T-cell (primary cell): ENCODE results near the gene SETDB2. TPM values are rescaled to one million over a fixed set of nuclear protein-coding genes. Genes with fewer than 3 reads are reported as not detected.

ENCODE experiments used
- ATAC-seq, 4 experiments: fragments of 200-7000 bp in 3 of 4; fragments of 150-1000 bp in 1 of 4; cut with Tn5 transposase; replicated peaks in 1 of 4; 1 replicate in 3 of 4; 2 replicates in 1 of 4; pipeline ENCODE4 v1.10.0; 2021; ENCODE audit warnings: moderate library complexity in 3 of 4, mild to moderate bottlenecking in 2 of 4, moderate number of reproducible peaks in 1 of 4
- CTCF ChIA-PET, 2 donors: fragments of 300-600 bp; sonication (Branson Sonifier 250); formaldehyde crosslinking; loops; one replicate each; lab custom pipeline; 2022; ENCODE audit warnings: antibody characterized with exemption in 2 of 2; lab: Charles Lee
- POLR2A ChIA-PET, 2 donors: fragments of 300-600 bp; sonication (Branson Sonifier 250); formaldehyde crosslinking; loops; one replicate each; lab custom pipeline; 2022; ENCODE audit warnings: antibody characterized with exemption in 2 of 2; lab: Charles Lee
- DNase-seq, 35 experiments: peaks; one replicate each; pipeline versions ENCODE4 v3.0.0 to v3.0.0-alpha.2; 2013 to 2023
- H3K27ac ChIP-seq: one replicate; pipeline ENCODE4 v1.5.1; 2013; ENCODE audit warnings: low read length
- H3K27me3 ChIP-seq, 2 experiments: replicated peaks in 1 of 2; 1 replicate in 1 of 2; 2 replicates in 1 of 2; pipeline versions ENCODE4 v1.6.1 to v1.7.0; 2013; ENCODE audit warnings: low read length in 1 of 2, mixed read lengths in 1 of 2; ENCODE audit not compliant: control insufficient read depth in 2 of 2, insufficient read depth in 2 of 2; ENCODE audit errors: extremely low read depth in 1 of 2
- H3K36me3 ChIP-seq, 2 donors: 1 replicate in 1 of 2; 2 replicates in 1 of 2; pipeline versions ENCODE4 v1.6.1 to v1.7.0; 2013; ENCODE audit warnings: low read length in 1 of 2; ENCODE audit not compliant: control insufficient read depth in 2 of 2, insufficient read depth in 1 of 2; ENCODE audit errors: extremely low read depth in 1 of 2
- H3K4me1 ChIP-seq, 2 experiments: 1 replicate in 1 of 2; 2 replicates in 1 of 2; pipeline versions ENCODE4 v1.6.1 to v1.7.0; 2013; ENCODE audit warnings: low read length in 2 of 2, mixed read lengths in 1 of 2; ENCODE audit not compliant: insufficient read depth in 2 of 2, control insufficient read depth in 1 of 2; ENCODE audit errors: extremely low read depth in 1 of 2
- H3K4me3 ChIP-seq, 2 donors: 1 replicate in 1 of 2; 2 replicates in 1 of 2; pipeline versions ENCODE4 v1.5.1 to v1.7.0; 2013; ENCODE audit warnings: mild to moderate bottlenecking in 2 of 2, low read length in 1 of 2, moderate library complexity in 1 of 2; ENCODE audit not compliant: control insufficient read depth in 1 of 2; ENCODE audit errors: extremely low read depth in 1 of 2
- H3K9me3 ChIP-seq: 2 replicates; pipeline ENCODE4 v1.7.0; 2013
- H3K27ac Mint-ChIP-seq, 2 donors: one replicate each; pipeline ENCODE4 v1.8.0; 2020 to 2021; ENCODE audit warnings: mild to moderate bottlenecking in 2 of 2, mixed read lengths in 2 of 2
- H3K27me3 Mint-ChIP-seq, 2 donors: one replicate each; pipeline ENCODE4 v1.8.0; 2021 to 2022; ENCODE audit warnings: mixed read lengths in 2 of 2
- H3K36me3 Mint-ChIP-seq: one replicate; pipeline ENCODE4 v1.8.0; 2021; ENCODE audit warnings: mixed read lengths
- H3K4me1 Mint-ChIP-seq, 3 donors: one replicate each; pipeline ENCODE4 v1.8.0; 2020 to 2022; ENCODE audit warnings: mixed read lengths in 3 of 3, mild to moderate bottlenecking in 1 of 3
- H3K4me3 Mint-ChIP-seq, 3 donors: one replicate each; pipeline ENCODE4 v1.8.0; 2020 to 2022; ENCODE audit warnings: mild to moderate bottlenecking in 3 of 3, mixed read lengths in 3 of 3, moderate library complexity in 3 of 3
- H3K9me3 Mint-ChIP-seq, 3 donors: one replicate each; pipeline ENCODE4 v1.8.0; 2020 to 2022; ENCODE audit warnings: mixed read lengths in 3 of 3
- WGBS: methylation state at CpG from one replicate; pipeline ENCODE4 v1.1.5; 2013; ENCODE audit warnings: missing lambda C conversion rate; ENCODE audit not compliant: insufficient coverage; 5-methylcytosine and 5-hydroxymethylcytosine counted together
- total RNA-seq, 35 experiments: library from RNA in 6 of 35; stranded (reverse) in 6 of 35; fragments of 120-200 nt in 1 of 35; gene quantifications; one replicate each; pipeline versions ENCODE4 v1.2.1 to v1.2.4 and lab custom pipeline; 2013 to 2026

The SETDB2 gene
- total RNA-seq, 5 donors from 2014 or later (not counting 1 experiment from before 2014, with no cell fraction given): 20.0 to 22.2 (median 21.1) TPM

DNA sequence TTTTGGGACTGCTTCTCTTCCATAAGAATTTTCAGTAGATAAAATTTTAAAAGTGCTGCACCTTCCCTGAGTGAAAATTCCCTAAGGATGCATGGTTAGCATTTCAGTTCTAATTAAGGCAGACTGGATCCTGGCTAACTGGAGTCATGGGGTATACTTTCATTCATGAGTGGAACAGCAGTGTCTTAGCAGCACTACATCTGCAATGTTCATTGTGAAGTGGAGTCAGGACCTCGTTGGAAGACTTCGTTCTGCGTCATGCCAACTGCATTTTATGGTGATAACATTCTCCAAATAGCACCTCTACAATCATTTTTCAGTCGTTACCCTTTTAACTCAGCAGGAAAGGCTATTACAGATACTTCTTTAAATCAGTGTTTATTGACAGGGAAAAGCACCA is 77.2 kb downstream of the SETDB2 start:
- Mint-ChIP-seq H3K4me3 (no peak overlapping the region), H3K27ac (peak overlapping the region in 1 of 2 donors; percentile 58), H3K9me3 (no peaks in the 10 kb centered on the region), H3K36me3 (peaks cover 39% of the 10 kb centered on the region), H3K27me3 (no peaks in the 10 kb centered on the region), H3K4me1 (peaks cover 7 to 13% (median 9%) of the 10 kb centered on the region in 3 donors)
- ChIA-PET POLR2A (no interaction called here), CTCF (interaction anchor here in 1 of 2 donors (0.6 kb wide), 1 partner anchor 55 kb away, joined by 3 read pairs; no protein-coding TSS in a partner anchor)
- ATAC-seq: no peak
- Histone ChIP-seq H3K36me3 (peaks cover 0 to 53% of the 10 kb centered on the region in 2 donors), H3K27ac (no peak overlapping the region), H3K4me3 (no peak overlapping the region), H3K27me3 (no peaks in the 10 kb centered on the region), H3K9me3 (no peaks in the 10 kb centered on the region), H3K4me1 (no peaks in the 10 kb centered on the region)
- WGBS: no CpG with 5 or more reads among the region's 4 CpGs
- no peak for DNase-seq

DNA sequence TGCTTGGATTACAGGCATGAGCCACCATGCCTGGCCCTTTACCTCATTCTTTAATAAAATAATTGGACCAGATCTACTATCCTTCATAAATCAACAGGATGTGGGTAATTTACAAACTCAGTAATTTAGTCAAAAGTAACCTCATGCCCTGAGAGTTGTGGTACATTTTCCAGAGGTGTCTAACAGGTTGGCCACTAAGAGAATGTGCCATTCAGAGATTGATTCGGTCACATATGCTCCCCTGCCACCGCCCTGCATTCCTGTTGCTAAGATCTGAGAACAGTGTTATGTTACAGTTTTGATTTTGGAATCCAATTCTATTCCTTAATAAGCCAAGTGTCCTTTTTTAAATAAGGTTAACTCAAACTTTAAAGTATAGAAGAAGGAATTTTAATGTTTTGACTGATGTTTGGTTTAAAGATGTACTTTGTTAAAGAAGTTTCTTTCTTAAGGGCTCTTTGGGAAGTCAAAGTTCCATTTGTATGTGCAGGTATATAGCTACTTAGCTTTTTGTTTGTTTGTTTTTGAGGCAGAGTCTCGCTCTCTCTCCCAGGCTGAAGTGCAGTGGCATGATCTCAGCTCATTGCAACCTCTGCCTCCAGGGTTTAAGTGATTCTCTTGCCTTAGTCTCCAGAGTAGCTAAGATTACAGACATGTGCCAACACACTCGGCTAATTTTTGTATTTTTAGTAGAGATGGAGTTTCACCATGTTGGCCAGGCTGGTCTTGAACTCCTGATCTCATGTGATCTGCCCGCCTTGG is 80.8 kb downstream of the SETDB2 start:
- no peaks in the 10 kb centered on the region for H3K27me3 ChIP-seq
- no peak overlapping the region for H3K27ac ChIP-seq
- no peak overlapping the region for H3K4me3 ChIP-seq
- H3K9me3 ChIP-seq: no peaks in the 10 kb centered on the region
- Mint-ChIP-seq H3K27me3 (no peaks in the 10 kb centered on the region), H3K27ac (peak overlapping the region; percentile 8 to 69), H3K36me3 (peaks cover 40% of the 10 kb centered on the region), H3K9me3 (no peaks in the 10 kb centered on the region), H3K4me1 (peaks cover 4 to 8% (median 7%) of the 10 kb centered on the region in 3 donors), H3K4me3 (no peak overlapping the region)
- CTCF ChIA-PET: no interaction called here
- WGBS: 80% methylated on average over 2 of the region's 5 CpGs
- POLR2A ChIA-PET: interaction anchor here in 1 of 2 donors (0.6 to 0.7 kb wide), 3 partner anchors 7 to 1027 kb away, joined by 3 to 5 read pairs (median 4); no protein-coding TSS in a partner anchor
- no peaks in the 10 kb centered on the region for H3K4me1 ChIP-seq
- DNase-seq (no peak), ATAC-seq (no peak)
- H3K36me3 ChIP-seq: peaks cover 0 to 42% of the 10 kb centered on the region in 2 donors

DNA sequence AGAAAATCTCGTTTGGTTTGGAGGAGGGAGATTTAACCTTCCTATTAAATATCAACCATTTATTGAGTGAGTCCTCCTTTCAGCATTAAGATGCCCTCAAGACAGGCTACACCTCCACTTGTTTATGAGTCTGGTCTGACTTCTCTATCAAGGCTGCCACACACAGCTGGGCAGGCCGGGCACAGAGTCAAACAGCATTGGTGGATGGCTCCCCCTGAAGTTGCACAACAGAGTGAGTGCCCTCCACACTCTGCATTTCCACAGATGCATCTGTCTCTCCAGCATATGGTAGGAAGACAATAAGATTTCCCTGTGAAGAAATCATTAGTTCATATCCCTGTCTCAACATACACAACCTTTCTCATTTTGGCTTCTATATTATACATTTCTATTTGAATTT is 83.0 kb downstream of the SETDB2 start:
- Histone ChIP-seq H3K27ac (no peak overlapping the region), H3K4me3 (no peak overlapping the region), H3K9me3 (no peaks in the 10 kb centered on the region), H3K36me3 (peaks cover 0 to 31% of the 10 kb centered on the region in 2 donors), H3K4me1 (no peaks in the 10 kb centered on the region), H3K27me3 (no peaks in the 10 kb centered on the region)
- H3K27me3 Mint-ChIP-seq: no peaks in the 10 kb centered on the region
- peaks cover 7 to 18% (median 9%) of the 10 kb centered on the region in 3 donors for H3K4me1 Mint-ChIP-seq
- ATAC-seq (no peak), DNase-seq (no peak)
- WGBS: no CpG with 5 or more reads among the region's 2 CpGs
- peaks cover 44% of the 10 kb centered on the region for H3K36me3 Mint-ChIP-seq
- ChIA-PET CTCF (no interaction called here), POLR2A (interaction anchor here in 1 of 2 donors (0.5 kb wide), 1 partner anchor 16 kb away, joined by 3 read pairs; no protein-coding TSS in a partner anchor)
- H3K27ac Mint-ChIP-seq: peak overlapping the region; percentile 36 to 74
- no peak overlapping the region for H3K4me3 Mint-ChIP-seq
- no peaks in the 10 kb centered on the region for H3K9me3 Mint-ChIP-seq

DNA sequence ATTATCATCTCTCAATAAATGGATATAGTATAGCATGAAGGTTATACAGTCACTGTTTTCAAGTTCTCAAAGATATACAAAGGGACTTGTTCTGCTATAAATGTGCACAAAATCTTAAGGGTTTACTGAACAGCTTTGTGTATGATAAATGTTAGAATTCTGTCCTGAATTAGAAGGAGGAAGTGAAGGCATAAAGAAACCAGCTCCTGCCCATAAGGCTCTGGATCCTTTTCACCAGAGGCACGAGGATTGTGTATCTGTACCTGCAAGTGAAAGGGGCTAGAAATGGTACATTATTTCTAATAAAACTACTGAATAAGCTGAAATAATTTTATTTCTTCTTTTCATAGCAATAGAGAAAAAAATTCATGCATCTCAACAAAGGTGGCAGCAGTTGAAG is 84.1 kb downstream of the SETDB2 start:
- no peaks in the 10 kb centered on the region for H3K27me3 Mint-ChIP-seq
- peaks cover 5 to 22% (median 11%) of the 10 kb centered on the region in 3 donors for H3K4me1 Mint-ChIP-seq
- H3K36me3 Mint-ChIP-seq: peaks cover 45% of the 10 kb centered on the region
- H3K9me3 Mint-ChIP-seq: no peaks in the 10 kb centered on the region
- POLR2A ChIA-PET: no interaction called here
- H3K27ac Mint-ChIP-seq: peak overlapping the region; percentile 7 to 72
- DNase-seq (no peak), ATAC-seq (no peak)
- Histone ChIP-seq H3K27me3 (no peaks in the 10 kb centered on the region), H3K27ac (no peak overlapping the region), H3K4me3 (no peak overlapping the region), H3K9me3 (no peaks in the 10 kb centered on the region), H3K36me3 (peaks cover 0 to 29% of the 10 kb centered on the region in 2 donors), H3K4me1 (no peaks in the 10 kb centered on the region)
- no CpG with 5 or more reads among the region's 1 CpG for WGBS
- H3K4me3 Mint-ChIP-seq: no peak overlapping the region
- CTCF ChIA-PET: no interaction called here

DNA sequence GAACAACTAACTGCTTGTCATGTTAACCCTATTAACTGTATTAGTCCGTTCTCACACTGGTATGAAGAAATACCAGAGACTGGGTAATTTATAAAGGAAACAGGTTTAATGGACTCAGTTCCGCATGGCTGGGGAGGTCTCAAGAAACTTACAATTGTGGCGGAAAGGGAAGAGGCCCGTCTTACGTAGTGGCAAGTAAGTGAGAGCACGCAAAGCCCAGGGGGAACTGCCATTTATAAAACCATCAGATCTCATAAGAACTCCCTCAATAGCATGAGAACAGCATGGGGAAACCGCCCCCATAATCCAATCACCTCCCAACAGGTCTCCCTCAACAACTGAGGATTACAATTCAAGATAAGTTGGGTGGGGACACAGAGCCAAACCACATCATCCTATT is 86.4 kb downstream of the SETDB2 start:
- no peak overlapping the region for H3K4me3 Mint-ChIP-seq
- Histone ChIP-seq H3K9me3 (no peaks in the 10 kb centered on the region), H3K27ac (no peak overlapping the region), H3K4me1 (no peaks in the 10 kb centered on the region), H3K27me3 (no peaks in the 10 kb centered on the region), H3K4me3 (no peak overlapping the region), H3K36me3 (peaks cover 0 to 34% of the 10 kb centered on the region in 2 donors)
- POLR2A ChIA-PET: no interaction called here
- peaks cover 57% of the 10 kb centered on the region for H3K36me3 Mint-ChIP-seq
- no peak for DNase-seq
- peaks cover 5 to 24% (median 11%) of the 10 kb centered on the region in 3 donors for H3K4me1 Mint-ChIP-seq
- no peaks in the 10 kb centered on the region for H3K27me3 Mint-ChIP-seq
- H3K9me3 Mint-ChIP-seq: no peaks in the 10 kb centered on the region
- ATAC-seq: no peak
- WGBS: no CpG with 5 or more reads among the region's 7 CpGs
- CTCF ChIA-PET: no interaction called here
- H3K27ac Mint-ChIP-seq: peak overlapping the region; percentile 31 to 48

DNA sequence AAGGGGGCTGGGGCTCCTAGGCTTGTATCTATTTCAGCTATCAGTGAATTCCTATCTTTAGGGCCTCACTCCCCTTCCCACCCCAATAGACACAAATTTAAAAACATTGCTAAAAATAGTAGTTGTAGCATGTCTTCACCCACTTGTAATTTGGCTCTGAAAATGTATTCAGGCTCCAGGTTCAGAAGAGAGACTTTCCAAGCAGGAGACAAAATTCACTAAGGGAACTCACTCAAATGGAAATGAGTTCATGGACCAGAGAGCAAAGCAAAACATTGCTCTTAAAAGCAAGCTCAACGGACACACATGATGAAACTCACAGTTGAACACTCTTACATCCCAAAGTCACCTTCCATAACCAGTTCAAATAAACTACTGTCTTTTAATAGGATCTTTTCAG is 88.5 kb downstream of the SETDB2 start:
- Histone ChIP-seq H3K4me1 (no peaks in the 10 kb centered on the region), H3K9me3 (no peaks in the 10 kb centered on the region), H3K27ac (no peak overlapping the region), H3K36me3 (peaks cover 0 to 32% of the 10 kb centered on the region in 2 donors), H3K4me3 (no peak overlapping the region), H3K27me3 (no peaks in the 10 kb centered on the region)
- H3K36me3 Mint-ChIP-seq: peaks cover 57% of the 10 kb centered on the region
- WGBS: no CpG with 5 or more reads among the region's 1 CpG
- H3K4me1 Mint-ChIP-seq: peaks cover 5 to 21% (median 7%) of the 10 kb centered on the region in 3 donors
- H3K4me3 Mint-ChIP-seq: no peak overlapping the region
- H3K27ac Mint-ChIP-seq: peak overlapping the region in 1 of 2 donors; percentile 66
- ATAC-seq (no peak), DNase-seq (no peak)
- H3K27me3 Mint-ChIP-seq: no peaks in the 10 kb centered on the region
- POLR2A ChIA-PET: interaction anchor here in 1 of 2 donors (0.6 kb wide), 1 partner anchor 8 kb away, joined by 3 read pairs; no protein-coding TSS in a partner anchor
- no peaks in the 10 kb centered on the region for H3K9me3 Mint-ChIP-seq
- CTCF ChIA-PET: interaction anchor here in 1 of 2 donors (0.5 kb wide), 1 partner anchor 969 kb away, joined by 3 read pairs; no protein-coding TSS in a partner anchor
